Neural progenitor cell (in vitro differentiated cells): ENCODE measurements around the gene LRP1B.

Experiments
- EZH2phosphoT487 ChIP-seq: fragments of 200-600 bp; sonication (generic); IDR thresholded peaks from 2 replicates; pipeline ENCODE4 v1.6.1; 2017; ENCODE audit warnings: antibody characterized with exemption
- TF ChIP-seq, protein P1 (sequence below): fragments of 200-600 bp; sonication (generic); IDR thresholded peaks from 2 replicates; pipeline ENCODE4 v1.5.1; 2017; ENCODE audit warnings: antibody characterized with exemption, mild to moderate bottlenecking

DNA sequence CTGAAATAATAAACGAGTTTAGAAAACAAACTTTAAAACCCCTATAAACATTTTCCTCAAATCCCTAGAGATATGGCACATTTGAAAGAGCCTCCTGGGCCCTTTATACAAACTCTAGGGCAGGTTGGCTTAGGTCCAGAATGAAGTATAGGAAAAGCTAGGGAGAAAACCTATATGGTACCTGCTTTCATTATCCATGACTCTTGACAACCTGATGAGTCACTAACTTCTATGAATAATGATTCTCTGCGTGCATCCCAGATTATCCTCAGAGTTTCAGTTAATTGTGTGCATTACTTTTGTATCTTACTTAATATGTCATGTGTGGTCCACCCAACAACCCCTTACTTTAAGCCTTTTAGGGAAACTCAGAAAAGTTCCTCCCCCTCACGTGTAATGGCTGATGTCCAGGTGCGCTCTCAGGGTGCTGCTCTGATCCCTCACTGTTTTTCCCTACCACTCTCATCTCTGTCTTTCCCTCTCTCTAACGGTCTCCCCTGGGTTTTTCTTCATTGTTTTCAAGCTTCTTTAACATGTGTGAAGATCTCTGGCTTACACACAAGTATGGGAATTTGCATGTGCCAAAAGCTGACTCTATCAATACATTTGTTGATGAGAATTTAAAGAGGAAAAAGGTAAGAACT lies 78.5 kb downstream of the LRP1B start:
- TF ChIP-seq, protein P1, sequence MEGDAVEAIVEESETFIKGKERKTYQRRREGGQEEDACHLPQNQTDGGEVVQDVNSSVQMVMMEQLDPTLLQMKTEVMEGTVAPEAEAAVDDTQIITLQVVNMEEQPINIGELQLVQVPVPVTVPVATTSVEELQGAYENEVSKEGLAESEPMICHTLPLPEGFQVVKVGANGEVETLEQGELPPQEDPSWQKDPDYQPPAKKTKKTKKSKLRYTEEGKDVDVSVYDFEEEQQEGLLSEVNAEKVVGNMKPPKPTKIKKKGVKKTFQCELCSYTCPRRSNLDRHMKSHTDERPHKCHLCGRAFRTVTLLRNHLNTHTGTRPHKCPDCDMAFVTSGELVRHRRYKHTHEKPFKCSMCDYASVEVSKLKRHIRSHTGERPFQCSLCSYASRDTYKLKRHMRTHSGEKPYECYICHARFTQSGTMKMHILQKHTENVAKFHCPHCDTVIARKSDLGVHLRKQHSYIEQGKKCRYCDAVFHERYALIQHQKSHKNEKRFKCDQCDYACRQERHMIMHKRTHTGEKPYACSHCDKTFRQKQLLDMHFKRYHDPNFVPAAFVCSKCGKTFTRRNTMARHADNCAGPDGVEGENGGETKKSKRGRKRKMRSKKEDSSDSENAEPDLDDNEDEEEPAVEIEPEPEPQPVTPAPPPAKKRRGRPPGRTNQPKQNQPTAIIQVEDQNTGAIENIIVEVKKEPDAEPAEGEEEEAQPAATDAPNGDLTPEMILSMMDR, result no peak
- TF ChIP-seq EZH2phosphoT487, result no peak
